GM12873 (cell line): ENCODE measurements around the gene SGSM1.

Source experiments
- TF ChIP-seq, protein P1 (sequence below): IDR thresholded peaks from 2 replicates; pipeline ENCODE4 v1.5.1; 2012; ENCODE audit warnings: low read depth, mild to moderate bottlenecking, moderate library complexity, low read length, control low read depth; ENCODE audit not compliant: insufficient read depth; ENCODE audit errors: missing control alignments

The SGSM1 gene

DNA sequence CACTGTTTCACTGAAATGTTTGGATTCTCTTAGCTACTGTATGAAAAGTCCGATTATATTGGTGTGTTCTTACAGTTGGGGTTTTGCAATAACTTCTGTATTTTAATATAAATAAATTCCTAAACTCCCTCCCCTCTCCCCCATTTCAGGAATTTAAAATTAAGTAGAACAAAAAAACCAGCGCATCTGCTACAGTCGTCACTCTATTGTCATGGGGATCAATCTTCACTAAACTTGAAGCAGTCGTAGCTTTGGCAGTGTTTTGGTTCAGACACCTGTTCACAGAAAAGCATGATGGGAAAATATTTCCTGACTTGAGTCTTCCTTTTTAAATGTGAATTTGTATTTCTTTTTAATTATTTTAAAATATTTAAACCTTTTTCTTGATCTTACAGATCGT lies 40.8 kb upstream of the SGSM1 start:
- TF ChIP-seq, protein P1, sequence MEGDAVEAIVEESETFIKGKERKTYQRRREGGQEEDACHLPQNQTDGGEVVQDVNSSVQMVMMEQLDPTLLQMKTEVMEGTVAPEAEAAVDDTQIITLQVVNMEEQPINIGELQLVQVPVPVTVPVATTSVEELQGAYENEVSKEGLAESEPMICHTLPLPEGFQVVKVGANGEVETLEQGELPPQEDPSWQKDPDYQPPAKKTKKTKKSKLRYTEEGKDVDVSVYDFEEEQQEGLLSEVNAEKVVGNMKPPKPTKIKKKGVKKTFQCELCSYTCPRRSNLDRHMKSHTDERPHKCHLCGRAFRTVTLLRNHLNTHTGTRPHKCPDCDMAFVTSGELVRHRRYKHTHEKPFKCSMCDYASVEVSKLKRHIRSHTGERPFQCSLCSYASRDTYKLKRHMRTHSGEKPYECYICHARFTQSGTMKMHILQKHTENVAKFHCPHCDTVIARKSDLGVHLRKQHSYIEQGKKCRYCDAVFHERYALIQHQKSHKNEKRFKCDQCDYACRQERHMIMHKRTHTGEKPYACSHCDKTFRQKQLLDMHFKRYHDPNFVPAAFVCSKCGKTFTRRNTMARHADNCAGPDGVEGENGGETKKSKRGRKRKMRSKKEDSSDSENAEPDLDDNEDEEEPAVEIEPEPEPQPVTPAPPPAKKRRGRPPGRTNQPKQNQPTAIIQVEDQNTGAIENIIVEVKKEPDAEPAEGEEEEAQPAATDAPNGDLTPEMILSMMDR = no peak

DNA sequence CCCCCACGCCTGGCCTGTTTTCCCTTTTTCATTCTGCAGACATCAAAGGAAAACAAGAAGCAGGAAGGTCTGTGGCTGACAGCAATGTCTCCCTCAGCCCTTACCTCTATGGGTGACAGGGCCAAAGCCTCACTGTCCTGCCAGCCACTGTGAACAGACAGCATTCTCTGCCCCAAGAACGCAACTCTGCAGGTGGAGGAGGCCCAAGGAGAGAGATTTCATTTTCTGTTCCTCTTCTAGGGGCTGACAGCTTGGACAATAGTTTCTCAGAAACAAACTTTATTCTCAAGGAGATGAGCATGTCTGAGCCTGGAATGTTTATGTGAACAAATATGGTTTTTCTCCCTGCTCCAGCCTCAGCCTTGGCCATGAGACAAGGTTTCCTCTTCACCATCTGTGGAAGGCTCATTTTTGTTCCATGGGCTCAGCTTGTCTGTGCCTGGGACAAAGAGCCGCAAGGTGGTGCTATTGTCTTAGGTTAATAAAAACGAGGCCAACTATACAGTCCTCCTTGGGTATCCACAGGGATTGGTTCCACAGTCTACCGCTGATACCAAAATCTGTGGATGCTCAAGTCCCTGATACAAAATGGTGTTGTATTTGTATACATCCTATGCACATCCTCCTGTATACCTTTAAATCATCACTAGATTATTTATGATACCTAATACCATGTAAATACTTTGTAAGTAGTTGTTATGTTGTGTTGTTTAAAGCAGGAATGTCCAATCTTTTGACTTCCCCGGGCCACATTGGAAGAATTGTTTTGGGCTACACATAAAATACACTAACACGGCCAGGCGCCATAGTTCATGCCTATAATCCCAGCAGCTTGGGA lies 37.3 kb upstream of the SGSM1 start:
- TF ChIP-seq, protein P1 = peak; percentile 74

DNA sequence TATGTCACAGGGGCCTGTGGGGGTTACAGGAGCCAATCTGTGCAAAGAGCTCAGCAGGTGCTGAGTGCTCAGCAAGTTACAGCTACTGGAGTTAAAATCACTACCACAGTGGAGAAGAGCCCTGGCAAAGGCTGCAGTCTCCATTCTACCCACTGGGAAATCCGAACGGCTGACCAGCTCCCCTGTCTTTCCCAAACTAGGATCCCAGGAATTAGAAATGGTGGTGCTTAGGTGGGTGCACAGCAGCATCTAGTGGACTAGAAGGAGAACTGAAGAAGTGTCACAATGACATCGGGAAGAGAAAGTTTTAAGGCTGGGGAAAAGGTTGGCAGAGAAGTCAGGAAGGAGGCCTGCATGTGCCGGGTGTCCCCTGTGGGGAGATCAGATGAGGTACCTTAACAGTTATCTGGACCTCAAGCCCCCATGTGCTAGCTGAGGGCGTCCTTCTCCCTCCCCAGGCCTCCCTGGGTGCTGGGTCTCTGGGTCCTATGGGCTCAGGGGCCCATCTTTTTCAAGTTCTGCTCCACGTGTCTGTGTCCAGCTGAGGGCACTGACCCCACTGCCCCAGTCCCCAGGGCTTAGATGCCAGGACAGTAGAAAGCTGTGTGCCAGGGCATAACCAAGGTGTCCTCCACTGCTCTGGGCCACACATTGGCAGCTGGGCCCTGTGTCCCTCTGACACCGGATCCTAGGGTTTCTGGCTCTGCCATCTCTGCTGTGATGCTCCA lies 33.4 kb upstream of the SGSM1 start:
- TF ChIP-seq, protein P1 = peak; percentile 48

DNA sequence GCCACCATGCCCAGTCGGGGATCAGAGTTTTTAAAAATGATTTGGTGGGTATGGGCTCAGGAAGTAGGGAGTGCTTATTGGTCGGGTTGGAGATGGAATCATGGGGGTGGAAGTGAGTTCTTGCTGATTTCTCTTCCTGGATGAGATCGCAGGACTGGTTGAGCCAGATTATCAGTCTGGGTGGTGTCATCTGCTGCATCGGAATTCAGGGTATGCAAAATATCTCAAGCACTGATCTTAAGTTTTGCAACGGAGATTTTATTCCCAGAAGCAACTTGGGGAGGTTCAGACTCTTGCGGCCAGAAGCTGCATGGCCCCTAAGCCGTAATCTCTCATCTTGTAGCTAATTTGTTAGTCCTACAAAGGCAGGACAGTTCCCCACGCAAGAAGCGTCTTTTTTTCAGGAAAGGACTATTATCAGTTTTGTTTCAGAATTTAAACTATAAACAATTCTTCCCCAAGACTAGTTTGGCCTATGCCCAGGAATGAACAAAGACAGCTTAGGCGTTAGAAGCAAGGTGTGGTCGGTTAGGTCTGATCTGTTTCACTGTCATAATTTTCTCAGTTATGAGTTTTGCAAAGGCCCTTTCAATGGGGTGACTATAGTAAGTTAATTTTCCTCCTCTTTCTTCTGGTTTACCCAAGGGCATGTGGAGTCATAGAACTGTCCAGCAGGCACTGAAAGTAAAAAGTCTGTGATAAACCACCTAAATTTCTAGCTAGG lies 30.1 kb upstream of the SGSM1 start:
- TF ChIP-seq, protein P1 = no peak

DNA sequence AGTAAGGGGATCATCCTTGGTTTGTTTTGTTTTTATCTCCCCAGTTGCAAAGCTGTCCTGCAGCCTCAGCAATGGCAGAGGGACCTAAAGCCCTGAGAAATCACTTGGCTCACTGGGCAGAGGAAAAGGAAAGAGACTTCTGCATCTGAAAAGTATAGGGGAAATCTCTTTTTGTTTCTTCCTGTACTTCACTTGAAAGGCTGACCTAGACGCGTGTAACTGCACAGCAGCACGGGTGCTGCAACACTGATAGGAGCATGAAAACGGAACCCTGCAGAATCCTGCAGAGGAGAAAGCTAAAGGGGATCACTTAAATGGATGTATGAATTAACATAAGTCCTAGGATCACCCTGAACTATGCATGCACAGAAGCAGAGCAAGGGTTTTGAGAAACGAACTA lies 29.5 kb upstream of the SGSM1 start:
- TF ChIP-seq, protein P1 = no peak

DNA sequence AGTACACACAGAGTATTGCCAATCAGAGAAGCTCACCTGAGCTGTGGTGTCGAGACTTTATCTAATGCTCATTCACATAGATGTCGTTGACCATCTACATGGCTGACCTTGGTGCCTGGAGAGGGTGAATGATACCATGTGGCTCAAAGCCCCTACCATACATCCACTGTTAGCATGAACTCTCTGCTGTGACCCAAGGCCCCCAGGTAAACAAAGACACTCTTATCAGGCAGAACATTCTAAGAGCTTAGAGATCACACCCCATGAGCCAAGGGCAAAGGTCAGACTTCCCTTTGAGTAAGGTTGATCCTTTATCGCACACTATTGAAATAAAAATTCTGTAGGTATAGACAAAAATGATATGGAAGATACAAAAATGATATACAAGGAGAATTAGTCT lies 16.5 kb upstream of the SGSM1 start:
- TF ChIP-seq, protein P1 = no peak

DNA sequence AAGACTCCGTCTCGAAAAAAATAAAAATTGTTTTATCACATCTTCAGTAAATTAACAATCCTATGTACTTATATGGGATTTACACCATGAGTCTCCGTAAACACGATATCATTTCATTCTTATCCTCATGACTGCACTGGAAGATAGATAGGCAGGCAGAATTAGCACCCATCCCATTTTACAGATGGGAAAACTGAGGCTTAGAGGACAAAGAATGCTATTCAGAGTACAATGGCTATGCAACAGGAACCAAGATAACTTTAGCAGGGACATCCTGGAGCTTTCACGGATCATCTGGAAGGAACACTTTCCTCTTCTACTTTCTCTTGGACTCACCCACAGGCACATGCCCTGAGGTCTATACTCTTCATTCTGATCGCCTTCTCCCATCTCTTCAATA lies 14.6 kb upstream of the SGSM1 start:
- TF ChIP-seq, protein P1 = no peak
